NCI-H2196 (cell line): Measurements from ENCODE around the gene GNRHR.

Source experiments
- DNase-seq: peaks from one replicate; lab custom pipeline; 2025; ENCODE audit not compliant: unreplicated experiment; lab: John Stamatoyannopoulos, UW

GNRHR gene

DNA sequence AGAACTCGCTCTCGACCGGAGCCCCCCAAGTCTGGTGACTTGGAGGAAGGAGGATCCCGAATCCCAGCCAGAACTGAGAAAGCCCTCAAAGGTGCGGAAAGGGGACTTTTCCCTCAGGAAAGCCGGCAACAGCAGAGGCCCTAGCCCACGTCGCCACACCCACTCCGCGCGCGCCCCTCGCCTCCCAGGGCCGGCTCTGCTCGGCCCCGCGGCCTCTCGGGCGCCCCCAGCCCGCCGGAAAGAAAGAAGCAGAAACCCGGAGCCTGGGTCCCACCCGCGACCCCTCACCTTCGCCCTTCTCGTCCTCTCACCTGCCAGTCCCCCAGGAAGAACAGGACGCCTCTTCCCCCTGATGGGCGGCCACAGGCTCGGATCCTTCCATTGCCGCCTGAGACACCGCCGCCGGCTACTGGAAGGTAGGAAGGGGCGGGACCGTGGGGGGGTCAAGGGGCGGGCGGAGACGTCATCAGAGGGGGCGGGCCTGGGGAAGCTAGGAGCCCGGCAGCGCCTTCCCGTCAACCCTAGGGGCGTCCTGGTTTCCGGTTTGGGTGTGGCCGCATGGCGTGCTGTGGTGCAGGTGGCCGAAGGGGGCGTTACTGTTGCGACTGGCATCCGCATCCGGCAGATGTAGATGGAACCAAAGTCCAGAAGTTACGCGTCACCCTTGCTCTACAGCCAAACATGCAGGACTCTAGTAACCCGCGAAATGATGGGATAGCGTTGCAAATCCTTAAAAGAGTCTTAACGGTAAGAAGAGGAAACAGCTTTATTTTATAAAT is 53.3 kb downstream of the GNRHR start, which contains the start of gene UBA6:
TSS of gene UBA6 (minus strand) at position 418 of the 779 bp plus-strand sequence. CDS start at position 382, 36 bp downstream.
- peak; percentile 86 for DNase-seq

DNA sequence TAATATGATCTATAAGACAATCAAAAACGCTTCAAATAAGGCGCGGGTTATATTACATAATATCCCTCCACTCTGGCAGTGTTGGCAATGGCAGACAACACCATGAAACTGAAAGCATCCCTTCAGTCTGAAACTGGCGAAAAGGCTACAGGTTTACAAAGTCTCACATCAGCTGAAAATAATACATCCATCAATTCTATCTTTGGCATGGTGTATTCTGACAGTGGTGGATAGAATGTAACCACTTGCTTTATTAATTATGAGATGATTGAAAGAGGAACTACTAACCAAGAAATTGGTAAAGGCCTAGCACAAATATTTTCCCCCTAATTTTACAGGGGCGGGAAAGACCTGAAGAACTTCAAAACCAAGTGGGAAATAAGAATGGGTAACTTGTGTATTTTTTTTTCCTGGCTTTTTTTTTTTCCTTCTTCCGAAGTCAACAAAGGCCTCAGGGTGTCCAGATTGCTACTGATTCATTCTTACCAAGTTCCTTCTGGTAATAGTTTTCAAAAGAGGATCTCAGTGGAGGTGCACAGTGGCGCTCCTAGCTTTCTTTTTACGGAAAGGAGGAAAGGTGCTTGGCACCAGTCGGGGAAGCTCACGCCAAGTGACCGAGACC is 54.0 kb downstream of the GNRHR start:
- DNase-seq: no peak

DNA sequence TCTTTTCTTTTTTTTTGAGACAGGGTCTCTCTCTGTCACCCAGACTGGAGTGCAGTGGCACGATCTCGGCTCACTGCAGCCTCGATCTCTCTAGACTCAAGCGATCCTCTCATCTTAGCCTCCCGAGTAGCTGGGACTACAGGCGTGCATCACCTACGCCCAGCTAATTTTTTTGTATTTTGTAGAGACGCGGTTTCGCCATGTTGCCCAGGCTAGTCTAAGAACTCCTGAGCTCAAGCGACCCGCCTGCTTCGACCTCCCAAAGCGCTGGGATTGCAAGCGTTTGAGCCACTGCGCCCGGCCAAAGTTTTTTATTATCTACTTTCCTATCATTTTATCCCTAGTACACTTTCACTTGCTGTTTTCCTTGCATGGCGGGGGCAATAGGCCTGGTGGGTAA is 54.6 kb downstream of the GNRHR start:
- no peak for DNase-seq

DNA sequence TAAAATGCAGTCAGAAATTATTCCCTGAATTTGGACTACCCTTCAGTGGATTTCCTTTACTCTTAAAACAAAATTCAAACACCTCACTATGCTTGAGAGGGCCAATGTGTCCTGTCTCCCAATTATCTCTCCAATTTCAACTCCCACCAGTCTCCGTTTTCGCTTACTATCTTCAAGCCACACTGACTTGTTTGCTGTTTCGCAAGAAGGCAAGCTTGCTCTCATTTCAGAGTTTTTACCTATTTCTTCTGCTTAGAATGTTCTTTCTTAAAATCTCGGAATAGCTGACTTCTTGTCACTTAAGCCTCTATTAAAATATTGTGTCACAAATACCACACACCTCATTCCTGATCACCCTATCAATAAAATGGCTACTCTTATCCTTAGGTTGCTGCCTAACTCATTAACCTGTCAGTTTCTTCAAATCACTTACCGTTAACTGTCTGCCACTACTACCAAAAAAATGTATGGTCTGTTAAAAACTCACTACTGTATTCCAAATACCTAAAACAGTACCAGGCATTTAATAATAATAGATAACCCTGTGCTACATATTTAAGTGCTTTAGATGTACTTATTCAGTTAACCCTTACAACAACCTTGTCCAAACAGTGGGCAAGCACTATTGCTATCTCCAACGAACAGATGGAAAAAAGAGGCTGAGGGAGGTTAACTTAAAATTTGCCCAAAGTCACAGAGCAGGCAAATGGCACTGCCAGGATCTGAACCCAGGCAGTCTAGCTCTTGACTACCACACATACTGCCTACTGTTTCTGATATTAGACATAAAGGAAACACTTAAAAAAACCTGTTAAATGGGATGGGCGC is 56.1 kb downstream of the GNRHR start:
- DNase-seq: no peak

DNA sequence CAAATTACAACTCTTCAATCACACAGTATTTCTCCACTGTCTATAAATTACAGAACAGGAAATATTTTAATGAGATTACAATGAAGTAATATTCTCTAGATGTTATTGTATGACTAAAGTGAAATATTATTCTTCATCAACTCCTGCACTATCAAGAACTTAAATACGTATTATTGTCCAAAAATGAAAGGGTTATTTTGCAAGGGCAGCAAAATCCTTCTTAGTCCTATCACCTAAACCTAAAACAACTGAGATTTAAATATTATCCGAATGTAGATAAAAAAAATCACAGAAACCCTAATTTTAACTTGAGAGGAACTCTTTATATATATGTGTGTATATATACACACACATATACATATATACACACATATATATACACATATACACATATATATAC is 58.1 kb downstream of the GNRHR start:
- DNase-seq: no peak

DNA sequence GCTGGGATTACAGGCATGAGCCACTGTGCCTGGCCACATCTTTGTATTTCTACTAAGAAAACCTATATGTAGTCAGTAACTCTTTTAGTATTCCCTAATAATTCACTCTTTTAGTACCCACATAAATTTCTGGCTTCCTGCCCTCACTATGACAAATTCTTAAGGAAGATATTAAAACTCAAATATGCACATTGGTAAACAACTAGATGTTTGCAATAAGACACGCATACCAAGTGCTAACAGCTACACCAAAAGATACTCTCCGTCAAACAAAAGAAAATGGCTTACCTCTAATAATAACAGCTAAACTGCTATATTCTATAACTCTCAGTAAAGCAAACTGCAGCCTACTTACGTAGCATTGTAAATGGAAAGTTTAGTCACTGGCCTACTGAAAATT is 59.5 kb downstream of the GNRHR start:
- no peak for DNase-seq

DNA sequence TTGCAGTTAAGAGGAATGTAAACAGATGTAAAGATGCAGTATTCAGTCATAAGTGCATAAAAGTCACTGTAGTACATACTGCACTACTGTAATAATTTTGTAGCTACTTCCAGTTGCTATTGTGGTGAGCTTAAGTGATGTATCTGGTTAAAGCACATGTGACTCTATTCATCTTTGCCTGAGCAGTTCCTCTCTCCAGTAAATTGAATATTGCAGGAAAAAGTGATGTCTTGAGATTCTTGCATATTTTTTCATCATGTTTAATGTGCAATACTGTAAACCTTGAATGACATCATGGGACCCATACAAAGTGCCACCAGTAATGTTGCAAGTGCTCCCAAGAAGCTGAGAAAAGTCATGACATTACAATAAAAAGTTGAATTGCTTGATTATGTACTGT is 62.9 kb downstream of the GNRHR start:
- no peak for DNase-seq
